Measurements from ENCODE around the gene KRTAP5-8. TPM values are rescaled to one million over a fixed set of nuclear protein-coding genes. Genes with fewer than 3 reads are reported as not detected.
"Not testable (repeated sequence)": the region's sequence is repeated elsewhere in the genome, so short reads cannot be mapped to it uniquely, and the experiment has no call there.

Gene KRTAP5-8
- total RNA-seq = not detected

GRCh38 chr11:71537977-71538665 lies at the start of gene KRTAP5-8:
Gene KRTAP5-8, plus strand, starts transcription at chr11:71538025. Its CDS starts 31 bp downstream, at chr11:71538056.
- DNase-seq; H3K27me3 Mint-ChIP-seq; H3K4me1 Mint-ChIP-seq; H3K27ac Mint-ChIP-seq; POLR2A ChIA-PET; H3K36me3 Mint-ChIP-seq; H3K4me3 Mint-ChIP-seq; ATAC-seq (ENCODE audit: low read depth); H3K9me3 Mint-ChIP-seq: not testable (repeated sequence)

GRCh38 chr11:71488681-71489270 lies 49.0 kb upstream of the KRTAP5-8 start:
- peaks cover 37% of the 10 kb centered on the region for H3K36me3 Mint-ChIP-seq
- POLR2A ChIA-PET = no interaction called here

GRCh38 chr11:71489311-71490043 lies 48.3 kb upstream of the KRTAP5-8 start:
- DNase-seq = no peak
- no peaks in the 10 kb centered on the region for H3K27me3 Mint-ChIP-seq
- H3K4me1 Mint-ChIP-seq = peaks cover 3% of the 10 kb centered on the region
- POLR2A ChIA-PET = no interaction called here
- no peak overlapping the region for H3K4me3 Mint-ChIP-seq
- H3K27ac Mint-ChIP-seq = no peak overlapping the region
- peaks cover 31% of the 10 kb centered on the region for H3K36me3 Mint-ChIP-seq
- H3K9me3 Mint-ChIP-seq = no peaks in the 10 kb centered on the region
- peak; percentile 39 for ATAC-seq (ENCODE audit: low read depth)

More at GRCh38 chr11:71488681-71489270, 49.0 kb upstream of the KRTAP5-8 start:
- Mint-ChIP-seq H3K4me3 (no peak overlapping the region), H3K9me3 (no peaks in the 10 kb centered on the region), H3K27ac (no peak overlapping the region), H3K27me3 (no peaks in the 10 kb centered on the region), H3K4me1 (peaks cover 3% of the 10 kb centered on the region)
- DNase-seq = no peak
- no peak for ATAC-seq (ENCODE audit: low read depth)

GRCh38 chr11:71490044-71490730 lies 47.6 kb upstream of the KRTAP5-8 start:
- Mint-ChIP-seq H3K4me3 (no peak overlapping the region), H3K36me3 (peaks cover 31% of the 10 kb centered on the region), H3K4me1 (peaks cover 3% of the 10 kb centered on the region), H3K27ac (no peak overlapping the region), H3K9me3 (no peaks in the 10 kb centered on the region), H3K27me3 (no peaks in the 10 kb centered on the region)
- POLR2A ChIA-PET = no interaction called here
- ATAC-seq (ENCODE audit: low read depth) (no peak), DNase-seq (no peak)

GRCh38 chr11:71490731-71491390 lies 47.0 kb upstream of the KRTAP5-8 start:
- DNase-seq (no peak), ATAC-seq (ENCODE audit: low read depth) (no peak)
- POLR2A ChIA-PET = no interaction called here
- no peaks in the 10 kb centered on the region for H3K9me3 Mint-ChIP-seq
- no peak overlapping the region for H3K27ac Mint-ChIP-seq
- H3K4me3 Mint-ChIP-seq = no peak overlapping the region
- H3K36me3 Mint-ChIP-seq = peaks cover 32% of the 10 kb centered on the region
- H3K4me1 Mint-ChIP-seq = peaks cover 3% of the 10 kb centered on the region
- no peaks in the 10 kb centered on the region for H3K27me3 Mint-ChIP-seq

GRCh38 chr11:71491531-71491930 lies 46.3 kb upstream of the KRTAP5-8 start:
- POLR2A ChIA-PET = no interaction called here
- H3K27ac Mint-ChIP-seq = no peak overlapping the region
- no peaks in the 10 kb centered on the region for H3K27me3 Mint-ChIP-seq
- H3K36me3 Mint-ChIP-seq = peaks cover 25% of the 10 kb centered on the region
- H3K4me3 Mint-ChIP-seq = no peak overlapping the region
- H3K9me3 Mint-ChIP-seq = no peaks in the 10 kb centered on the region
- peaks cover 3% of the 10 kb centered on the region for H3K4me1 Mint-ChIP-seq
- DNase-seq = no peak
- ATAC-seq (ENCODE audit: low read depth) = no peak

- H3K4me1 Mint-ChIP-seq = peaks cover 3% of the 10 kb centered on the region
- no peaks in the 10 kb centered on the region for H3K9me3 Mint-ChIP-seq
- no peak for DNase-seq
- POLR2A ChIA-PET = no interaction called here
- ATAC-seq (ENCODE audit: low read depth) = no peak
- H3K36me3 Mint-ChIP-seq = peaks cover 24% of the 10 kb centered on the region
- H3K27me3 Mint-ChIP-seq = no peaks in the 10 kb centered on the region
- no peak overlapping the region for H3K27ac Mint-ChIP-seq
- no peak overlapping the region for H3K4me3 Mint-ChIP-seq
Measured at GRCh38 chr11:71491940-71492339, 45.9 kb upstream of the KRTAP5-8 start.

GRCh38 chr11:71495286-71496230 lies 42.3 kb upstream of the KRTAP5-8 start:
- POLR2A ChIA-PET = no interaction called here
- H3K27ac Mint-ChIP-seq = peak overlapping the region; percentile 22
- DNase-seq = no peak
- H3K4me3 Mint-ChIP-seq = no peak overlapping the region
- peaks cover 6% of the 10 kb centered on the region for H3K4me1 Mint-ChIP-seq
- no peaks in the 10 kb centered on the region for H3K27me3 Mint-ChIP-seq
- ATAC-seq (ENCODE audit: low read depth) = no peak
- peaks cover 39% of the 10 kb centered on the region for H3K36me3 Mint-ChIP-seq
- no peaks in the 10 kb centered on the region for H3K9me3 Mint-ChIP-seq

- no peaks in the 10 kb centered on the region for H3K27me3 Mint-ChIP-seq
- no peaks in the 10 kb centered on the region for H3K9me3 Mint-ChIP-seq
- DNase-seq = no peak
- no peak overlapping the region for H3K4me3 Mint-ChIP-seq
- POLR2A ChIA-PET = no interaction called here
- no peak for ATAC-seq (ENCODE audit: low read depth)
- H3K4me1 Mint-ChIP-seq = peaks cover 6% of the 10 kb centered on the region
- no peak overlapping the region for H3K27ac Mint-ChIP-seq
- H3K36me3 Mint-ChIP-seq = peaks cover 37% of the 10 kb centered on the region
Measured at GRCh38 chr11:71496421-71496820, 41.4 kb upstream of the KRTAP5-8 start.

- Mint-ChIP-seq H3K36me3 (peaks cover 35% of the 10 kb centered on the region), H3K27me3 (no peaks in the 10 kb centered on the region), H3K4me3 (no peak overlapping the region), H3K27ac (no peak overlapping the region), H3K9me3 (no peaks in the 10 kb centered on the region), H3K4me1 (peaks cover 6% of the 10 kb centered on the region)
- ATAC-seq (ENCODE audit: low read depth) (no peak), DNase-seq (no peak)
- POLR2A ChIA-PET = no interaction called here
Measured at GRCh38 chr11:71498091-71498490, 39.7 kb upstream of the KRTAP5-8 start.

GRCh38 chr11:71499125-71499524 lies 38.7 kb upstream of the KRTAP5-8 start:
- no peaks in the 10 kb centered on the region for H3K27me3 Mint-ChIP-seq
- peak overlapping the region; percentile 78 for H3K27ac Mint-ChIP-seq
- DNase-seq (no peak), ATAC-seq (ENCODE audit: low read depth) (no peak)
- POLR2A ChIA-PET = no interaction called here
- H3K4me1 Mint-ChIP-seq = peaks cover 6% of the 10 kb centered on the region
- peaks cover 43% of the 10 kb centered on the region for H3K36me3 Mint-ChIP-seq
- H3K9me3 Mint-ChIP-seq = no peaks in the 10 kb centered on the region
- H3K4me3 Mint-ChIP-seq = no peak overlapping the region

- Mint-ChIP-seq H3K36me3 (peaks cover 44% of the 10 kb centered on the region), H3K27ac (no peak overlapping the region), H3K4me3 (no peak overlapping the region), H3K27me3 (no peaks in the 10 kb centered on the region), H3K4me1 (peaks cover 6% of the 10 kb centered on the region), H3K9me3 (no peaks in the 10 kb centered on the region)
- DNase-seq = no peak
- POLR2A ChIA-PET = no interaction called here
- no peak for ATAC-seq (ENCODE audit: low read depth)
Measured at GRCh38 chr11:71499546-71499945, 38.3 kb upstream of the KRTAP5-8 start.
